HUES48 (cell line): ENCODE data around the gene TMEM178B.
"Not testable (repeated sequence)": the region's sequence is repeated elsewhere in the genome, so short reads cannot be mapped to it uniquely, and the experiment has no call there.

Source experiments
- H3K27ac ChIP-seq: one replicate; pipeline ENCODE4 v1.7.0; 2013; ENCODE audit warnings: low read depth, low read length, inconsistent platforms
- H3K27me3 ChIP-seq: 2 replicates; pipeline ENCODE4 v1.6.1; 2013; ENCODE audit warnings: mild to moderate bottlenecking, low read length; ENCODE audit not compliant: control insufficient read depth, insufficient read depth
- H3K36me3 ChIP-seq: 2 replicates; pipeline ENCODE4 v1.6.1; 2013; ENCODE audit warnings: low read length; ENCODE audit not compliant: control insufficient read depth, insufficient read depth
- H3K4me1 ChIP-seq: 2 replicates; pipeline ENCODE4 v1.6.1; 2013; ENCODE audit warnings: mild to moderate bottlenecking, low read length; ENCODE audit not compliant: control insufficient read depth, insufficient read depth
- H3K4me3 ChIP-seq: 2 replicates; pipeline ENCODE4 v1.5.1; 2013; ENCODE audit warnings: mild to moderate bottlenecking, low read depth, low read length
- H3K9ac ChIP-seq: 2 replicates; pipeline ENCODE4 v1.6.1; 2013; ENCODE audit warnings: mild to moderate bottlenecking, low read depth, low read length, moderate library complexity
- H3K9me3 ChIP-seq: 2 replicates; pipeline ENCODE4 v1.6.1; 2013; ENCODE audit warnings: low read length; ENCODE audit not compliant: control insufficient read depth, insufficient read depth

Gene TMEM178B

GRCh38 chr7:141161550-141162535, 88.0 kb downstream of the TMEM178B start:
- H3K4me1 ChIP-seq, result no peaks in the 10 kb centered on the region
- H3K4me3 ChIP-seq, result no peak overlapping the region
- H3K9me3 ChIP-seq, result no peaks in the 10 kb centered on the region
- no peak overlapping the region for H3K27ac ChIP-seq
- no peaks in the 10 kb centered on the region for H3K36me3 ChIP-seq
- no peak overlapping the region for H3K9ac ChIP-seq
- no peaks in the 10 kb centered on the region for H3K27me3 ChIP-seq

GRCh38 chr7:141165521-141165920, 91.7 kb downstream of the TMEM178B start:
- H3K4me3 ChIP-seq, result no peak overlapping the region
- no peaks in the 10 kb centered on the region for H3K9me3 ChIP-seq
- no peak overlapping the region for H3K9ac ChIP-seq
- no peak overlapping the region for H3K27ac ChIP-seq
- no peaks in the 10 kb centered on the region for H3K36me3 ChIP-seq
- H3K27me3 ChIP-seq, result no peaks in the 10 kb centered on the region
- H3K4me1 ChIP-seq, result 0 out of 2 replicates have a peak, but pooled peaks cover 5% of the 10 kb centered on the region

- H3K27ac ChIP-seq, result no peak overlapping the region
- H3K27me3 ChIP-seq, result no peaks in the 10 kb centered on the region
- no peak overlapping the region for H3K4me3 ChIP-seq
- H3K9me3 ChIP-seq, result no peaks in the 10 kb centered on the region
- H3K4me1 ChIP-seq, result 0 out of 2 replicates have a peak, but pooled peaks cover 5% of the 10 kb centered on the region
- no peak overlapping the region for H3K9ac ChIP-seq
- H3K36me3 ChIP-seq, result no peaks in the 10 kb centered on the region
Measured at GRCh38 chr7:141166926-141167325, 93.1 kb downstream of the TMEM178B start.

GRCh38 chr7:141167381-141167964, 93.6 kb downstream of the TMEM178B start:
- Histone ChIP-seq H3K4me1 (0 out of 2 replicates have a peak, but pooled peaks cover 5% of the 10 kb centered on the region), H3K9me3 (no peaks in the 10 kb centered on the region), H3K27me3 (no peaks in the 10 kb centered on the region), H3K36me3 (no peaks in the 10 kb centered on the region), H3K27ac (no peak overlapping the region), H3K9ac (no peak overlapping the region), H3K4me3 (no peak overlapping the region)

GRCh38 chr7:141169157-141169556, 95.3 kb downstream of the TMEM178B start:
- H3K36me3 ChIP-seq, H3K27ac ChIP-seq, H3K4me1 ChIP-seq, H3K9me3 ChIP-seq, H3K9ac ChIP-seq, H3K27me3 ChIP-seq, H3K4me3 ChIP-seq: not testable (repeated sequence)

GRCh38 chr7:141175728-141176127, 101.9 kb downstream of the TMEM178B start:
- H3K27ac ChIP-seq, H3K9me3 ChIP-seq, H3K9ac ChIP-seq, H3K27me3 ChIP-seq, H3K36me3 ChIP-seq, H3K4me3 ChIP-seq, H3K4me1 ChIP-seq: not testable (repeated sequence)

GRCh38 chr7:141177120-141177519, 103.3 kb downstream of the TMEM178B start:
- not testable (repeated sequence) for H3K27me3 ChIP-seq, H3K4me3 ChIP-seq, H3K4me1 ChIP-seq, H3K9me3 ChIP-seq, H3K27ac ChIP-seq, H3K36me3 ChIP-seq, H3K9ac ChIP-seq

GRCh38 chr7:141178486-141179135, 104.7 kb downstream of the TMEM178B start:
- H3K9ac ChIP-seq, result no peak overlapping the region
- H3K36me3 ChIP-seq, result no peaks in the 10 kb centered on the region
- no peaks in the 10 kb centered on the region for H3K27me3 ChIP-seq
- H3K4me3 ChIP-seq, result no peak overlapping the region
- no peaks in the 10 kb centered on the region for H3K9me3 ChIP-seq
- no peak overlapping the region for H3K27ac ChIP-seq
- H3K4me1 ChIP-seq, result no peaks in the 10 kb centered on the region

- H3K4me1 ChIP-seq, result no peaks in the 10 kb centered on the region
- H3K27me3 ChIP-seq, result no peaks in the 10 kb centered on the region
- H3K27ac ChIP-seq, result no peak overlapping the region
- no peak overlapping the region for H3K9ac ChIP-seq
- no peaks in the 10 kb centered on the region for H3K9me3 ChIP-seq
- H3K4me3 ChIP-seq, result no peak overlapping the region
- no peaks in the 10 kb centered on the region for H3K36me3 ChIP-seq
Measured at GRCh38 chr7:141181812-141182211, 107.9 kb downstream of the TMEM178B start.

GRCh38 chr7:141184532-141185190, 110.8 kb downstream of the TMEM178B start:
- no peak overlapping the region for H3K4me3 ChIP-seq
- no peaks in the 10 kb centered on the region for H3K27me3 ChIP-seq
- H3K4me1 ChIP-seq, result no peaks in the 10 kb centered on the region
- no peak overlapping the region for H3K9ac ChIP-seq
- H3K36me3 ChIP-seq, result no peaks in the 10 kb centered on the region
- H3K9me3 ChIP-seq, result no peaks in the 10 kb centered on the region
- no peak overlapping the region for H3K27ac ChIP-seq
